Activated T-helper 9 cell treated with anti-CD3 and anti-CD28 coated beads, Interleukin-2, amount 50 U/mL, for 16 hours (primary cell): ENCODE results near the gene TBC1D4.
A peak's percentile ranks its signal among the peaks of the same experiment; 100 is the strongest.
"Not testable (repeated sequence)": the region's sequence is repeated elsewhere in the genome, so short reads cannot be mapped to it uniquely, and the experiment has no call there.

ENCODE experiments used
- DNase-seq: peaks from one replicate; pipeline ENCODE4 v3.0.0-alpha.2; 2020; ENCODE audit warnings: low read depth

Gene TBC1D4

GRCh38 chr13:75357576-75358289 is 124.2 kb downstream of the TBC1D4 start:
- DNase-seq = peak; percentile 24

- no peak for DNase-seq
Observed at GRCh38 chr13:75356421-75356820, 125.5 kb downstream of the TBC1D4 start.

DNA sequence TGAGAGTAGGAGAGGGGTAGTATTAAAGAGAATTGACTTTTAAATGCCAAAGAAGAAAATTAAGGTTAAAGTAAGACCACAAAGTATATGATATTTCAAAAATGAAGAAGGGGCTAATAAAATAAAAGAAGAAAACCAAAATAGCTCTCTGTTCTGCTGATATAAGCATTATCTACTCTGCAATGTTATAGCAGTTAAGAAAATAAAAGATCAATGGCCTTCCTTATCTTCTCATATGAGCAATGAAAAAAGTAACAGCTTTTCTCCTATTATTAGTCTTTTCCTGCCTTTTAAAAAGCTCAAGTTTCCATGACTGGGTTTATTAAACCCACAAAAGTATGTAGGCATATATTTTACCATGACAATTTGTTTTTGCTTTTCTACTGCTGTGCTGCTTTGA is 126.4 kb downstream of the TBC1D4 start:
- no peak for DNase-seq

GRCh38 chr13:75353781-75354193 is 128.2 kb downstream of the TBC1D4 start:
- no peak for DNase-seq

- DNase-seq = no peak
Observed at GRCh38 chr13:75352641-75353327, 129.2 kb downstream of the TBC1D4 start.

GRCh38 chr13:75351538-75351937 is 130.4 kb downstream of the TBC1D4 start:
- DNase-seq = not testable (repeated sequence)

DNA sequence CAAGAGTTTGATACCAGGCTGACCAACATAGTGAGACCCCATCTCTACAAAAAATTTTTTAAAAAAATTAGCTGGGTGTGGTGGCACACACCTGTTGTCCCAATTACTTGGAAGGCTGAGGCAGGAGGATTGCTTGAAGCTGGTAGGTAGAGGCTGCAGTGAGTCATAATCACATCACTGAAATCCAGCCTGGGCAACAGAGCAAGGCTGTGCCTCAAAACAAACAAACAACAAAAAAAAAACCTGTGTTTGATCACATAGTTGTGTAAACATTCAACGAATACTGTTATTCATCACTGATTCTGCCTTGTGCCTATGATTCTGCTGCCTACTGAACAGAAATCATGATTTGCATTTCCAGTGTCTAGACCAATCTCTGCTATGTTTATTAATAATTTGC is 134.0 kb downstream of the TBC1D4 start:
- DNase-seq = no peak

DNA sequence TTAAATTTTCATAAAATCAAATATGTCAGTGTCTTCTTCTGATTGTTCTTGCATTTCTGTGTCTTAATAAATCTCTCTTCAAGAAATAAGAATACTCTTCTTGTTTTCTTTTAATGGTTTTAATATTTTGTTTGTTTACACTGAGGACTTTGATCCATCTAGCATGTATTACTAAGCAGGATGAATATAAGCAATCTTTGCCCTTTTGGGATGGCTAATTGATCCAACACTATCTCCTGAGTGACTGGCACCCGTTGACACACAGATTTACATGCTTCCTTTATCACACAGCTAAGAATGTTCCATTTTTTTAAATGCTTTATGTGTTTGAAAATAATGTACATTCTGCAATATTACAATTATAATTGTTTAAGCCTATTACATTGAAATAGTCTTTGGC is 134.5 kb downstream of the TBC1D4 start:
- no peak for DNase-seq

DNA sequence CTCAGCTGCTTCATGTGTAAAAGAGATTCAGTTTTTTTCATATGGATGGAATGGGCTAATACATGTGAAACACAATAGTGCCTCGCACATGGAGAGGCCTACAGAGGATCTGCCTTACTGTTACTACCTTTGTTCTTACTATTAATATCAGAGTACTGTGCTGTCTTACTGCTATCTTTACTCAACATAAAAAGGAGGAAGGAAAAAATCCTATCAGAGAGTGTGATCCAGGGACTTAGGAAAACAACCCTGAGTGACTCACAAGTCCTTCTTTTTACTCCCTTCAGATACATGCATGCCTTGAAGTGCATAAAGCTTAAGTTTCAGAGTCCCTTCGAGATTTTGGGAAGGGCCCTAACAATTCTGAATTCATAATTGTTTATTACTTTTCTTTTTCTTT is 136.8 kb downstream of the TBC1D4 start:
- DNase-seq = no peak

GRCh38 chr13:75341028-75341427 is 140.9 kb downstream of the TBC1D4 start:
- no peak for DNase-seq

- no peak for DNase-seq
Observed at GRCh38 chr13:75339635-75340374, 142.2 kb downstream of the TBC1D4 start.

DNA sequence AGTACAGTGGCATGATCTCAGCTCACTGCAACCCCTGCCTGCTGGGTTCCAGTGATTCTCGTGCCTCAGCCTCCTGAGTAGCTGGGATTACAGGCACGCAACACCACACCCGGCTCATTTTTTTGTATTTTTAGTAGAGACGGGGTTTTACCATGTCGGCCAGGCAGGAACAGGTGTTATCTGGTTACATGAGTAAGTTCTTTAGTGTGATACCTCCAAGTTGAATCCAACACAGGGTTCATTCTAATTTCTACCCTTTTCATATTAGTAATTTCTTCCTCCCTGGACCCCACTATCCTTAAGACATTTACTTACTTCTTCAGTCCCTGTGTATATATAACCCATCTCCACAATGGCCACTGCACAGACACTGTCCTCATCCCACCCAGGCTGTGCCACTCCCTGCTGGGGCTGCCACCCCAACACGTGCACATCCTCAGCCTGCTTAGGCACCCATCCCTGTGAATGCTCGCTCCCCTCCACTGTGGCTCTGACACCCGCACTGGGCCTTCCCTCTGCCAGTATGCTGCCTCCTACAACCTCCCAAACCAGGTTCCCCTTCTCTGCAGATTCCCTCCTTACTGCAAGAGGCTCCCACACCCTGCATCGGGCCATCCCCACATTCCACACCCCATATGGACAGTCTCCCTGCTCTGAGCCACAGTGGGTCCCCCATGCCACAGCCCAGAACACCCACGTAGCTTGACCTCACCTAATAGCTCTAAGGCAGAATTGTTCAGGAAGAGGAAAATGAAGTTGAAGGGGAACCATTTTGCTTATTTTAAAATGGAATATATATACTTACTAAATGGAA is 147.1 kb downstream of the TBC1D4 start:
- DNase-seq = no peak

GRCh38 chr13:75333103-75333502 is 148.9 kb downstream of the TBC1D4 start:
- DNase-seq = no peak

- no peak for DNase-seq
Observed at GRCh38 chr13:75331792-75332349, 150.1 kb downstream of the TBC1D4 start.

GRCh38 chr13:75330770-75331169 is 151.2 kb downstream of the TBC1D4 start:
- no peak for DNase-seq

DNA sequence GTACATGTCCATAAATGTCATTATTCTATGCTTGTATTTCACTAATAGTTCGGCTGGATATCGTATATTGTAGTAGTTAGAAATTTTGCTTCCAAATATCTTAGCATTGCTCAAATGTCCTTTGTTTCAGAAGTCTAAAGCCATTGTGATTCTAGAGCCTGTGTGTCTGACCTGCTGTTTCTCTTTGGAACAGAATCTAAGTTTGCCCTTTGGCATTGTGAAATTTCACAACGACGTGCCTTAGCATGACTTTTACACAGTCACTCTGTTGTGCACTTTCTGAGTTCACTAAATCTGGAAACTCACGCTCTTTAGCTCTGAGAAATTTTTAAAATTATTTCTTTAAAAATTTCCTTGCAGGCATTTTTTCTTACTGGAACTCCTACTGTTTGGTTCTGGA is 152.2 kb downstream of the TBC1D4 start:
- no peak for DNase-seq

DNA sequence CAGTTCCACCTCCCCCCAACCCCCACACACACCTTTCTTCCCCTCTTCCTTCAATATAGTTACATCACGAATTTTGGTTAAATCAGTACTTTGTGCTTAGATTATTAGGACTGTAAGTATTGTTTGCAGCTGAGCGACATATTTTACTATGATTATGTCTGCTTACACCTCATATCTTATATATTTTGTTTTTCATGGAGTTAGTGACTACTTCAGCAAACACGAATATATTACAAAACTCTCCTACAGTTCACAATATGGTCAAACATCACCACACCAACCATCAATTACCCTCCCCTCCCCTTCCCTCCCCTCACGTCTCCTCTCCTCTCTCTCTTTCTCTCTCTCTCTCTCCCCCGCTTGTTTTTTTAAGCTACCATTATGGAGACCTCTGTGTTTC is 152.9 kb downstream of the TBC1D4 start:
- no peak for DNase-seq

DNA sequence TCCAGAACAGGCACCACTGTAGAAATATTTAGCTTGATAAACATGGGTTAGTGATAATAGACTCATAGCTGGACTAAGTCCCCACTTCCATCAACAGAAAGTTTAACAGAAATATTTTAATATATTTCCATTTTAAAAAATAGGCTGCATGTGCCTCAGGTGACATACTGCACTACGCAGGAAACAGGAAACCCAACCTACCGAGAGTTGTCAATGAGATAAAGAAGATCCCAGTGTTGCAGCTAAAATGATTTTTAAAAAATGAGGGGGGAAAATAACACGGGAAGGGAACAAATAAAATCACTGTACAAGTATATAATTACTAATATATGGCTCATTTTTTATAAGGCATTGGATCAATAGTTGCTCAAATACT is 154.8 kb downstream of the TBC1D4 start:
- no peak for DNase-seq

- DNase-seq = peak; percentile 24
Observed at GRCh38 chr13:75326173-75327134, 155.5 kb downstream of the TBC1D4 start.

GRCh38 chr13:75325711-75326110 is 156.3 kb downstream of the TBC1D4 start:
- DNase-seq = no peak
